ENCODE measurements around the gene ZC3H18. TPM values are rescaled to one million over a fixed set of nuclear protein-coding genes. Genes with fewer than 3 reads are reported as not detected.
A peak's percentile ranks its signal among the peaks of the same experiment; 100 is the strongest.

ZC3H18 gene
- total and polyA plus RNA-seq, 10 of the 15 experiments (the other 5 are each of a cell fraction or from before 2014, with no cell fraction given) = 1.0 to 58.3 (median 22.4) TPM

DNA sequence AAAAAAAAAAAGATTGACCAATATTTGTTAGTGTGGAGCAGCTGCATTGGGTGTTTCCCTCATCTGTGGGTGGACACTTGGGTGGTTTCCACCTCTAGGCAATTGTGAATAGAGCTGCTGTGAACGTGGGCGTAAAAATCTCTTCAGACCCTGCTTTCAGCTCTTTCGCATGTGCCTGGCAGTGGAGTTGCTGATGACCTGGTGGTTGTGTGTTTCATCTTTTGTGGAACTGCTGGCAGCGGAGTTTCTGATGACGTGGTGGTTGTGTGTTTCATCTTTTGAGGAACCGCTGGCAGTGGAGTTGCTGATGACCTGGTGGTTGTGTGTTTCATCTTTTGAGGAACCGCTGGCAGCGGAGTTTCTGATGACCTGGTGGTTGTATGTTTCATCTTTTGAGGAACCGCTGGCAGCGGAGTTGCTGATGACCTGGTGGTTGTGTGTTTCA lies 21.4 kb downstream of the ZC3H18 start (continued):
- TF ChIP-seq HDGF (IDR thresholded peaks at IDR 0.05) (no peak), MEF2A (IDR thresholded peaks at IDR 0.05; ENCODE audit: insufficient read depth, low read depth, low read length) (0 out of 2 replicates have a peak, but pooled peaks have one; percentile 50), HDAC6 (IDR thresholded peaks at IDR 0.05; ENCODE audit: unreplicated experiment) (no peak), HCFC1 (IDR thresholded peaks at IDR 0.05; ENCODE audit: low read length) (no peak), PML (IDR thresholded peaks at IDR 0.05; ENCODE audit: low read length) (peak; percentile 43; the same call in 1 of the 2 replicates), MXI1 (IDR thresholded peaks at IDR 0.05; ENCODE audit: low read depth, low read length) (peak; percentile 22; the same call in 1 of the 2 replicates), NR2C1 (IDR thresholded peaks at IDR 0.05) (no peak), RCOR1 (conservative IDR thresholded peaks at IDR 0.05; ENCODE audit: low read depth, low read length) (0 out of 2 replicates have a peak, but pooled peaks have one; percentile 80), JUND (IDR thresholded peaks at IDR 0.05; ENCODE audit: low read depth, low read length) (no peak), MEF2B (IDR thresholded peaks at IDR 0.05; ENCODE audit: partially characterized antibody, poor library complexity, severe bottlenecking) (peak; percentile 61), RUNX3 (IDR thresholded peaks at IDR 0.05; ENCODE audit: low read length) (0 out of 2 replicates have a peak, but pooled peaks have one; percentile 68), ASH2L (IDR thresholded peaks at IDR 0.05; ENCODE audit: borderline replicate concordance, low read depth) (no peak), CREM (IDR thresholded peaks at IDR 0.05; ENCODE audit: low read depth) (peak; percentile 80), NBN (IDR thresholded peaks at IDR 0.05) (peak; percentile 97), POU2F2 (IDR thresholded peaks at IDR 0.05; ENCODE audit: borderline replicate concordance, low read depth, low read length) (peak; percentile 28; the same call in 1 of the 3 replicates), POLR2AphosphoS2 (IDR thresholded peaks at IDR 0.05; ENCODE audit: low read depth, low read length) (no peak), TAF1 (IDR thresholded peaks at IDR 0.05; ENCODE audit: borderline replicate concordance, low read depth, low read length) (no peak), CHD4 (IDR thresholded peaks at IDR 0.05) (no peak), YY1 (IDR thresholded peaks at IDR 0.05; ENCODE audit: low read depth, low read length) (0 out of 2 replicates have a peak, but pooled peaks have one; percentile 31), TCF3 (IDR thresholded peaks at IDR 0.05; ENCODE audit: borderline replicate concordance, insufficient read depth, low read depth, low read length) (no peak), SRF (IDR thresholded peaks at IDR 0.05; ENCODE audit: low read depth in 2 of 2, low read length in 2 of 2) (no peak), RELA (IDR thresholded peaks at IDR 0.05; ENCODE audit: borderline replicate concordance, partially characterized antibody) (peak; percentile 76)
- TF ChIP-seq, protein P1, sequence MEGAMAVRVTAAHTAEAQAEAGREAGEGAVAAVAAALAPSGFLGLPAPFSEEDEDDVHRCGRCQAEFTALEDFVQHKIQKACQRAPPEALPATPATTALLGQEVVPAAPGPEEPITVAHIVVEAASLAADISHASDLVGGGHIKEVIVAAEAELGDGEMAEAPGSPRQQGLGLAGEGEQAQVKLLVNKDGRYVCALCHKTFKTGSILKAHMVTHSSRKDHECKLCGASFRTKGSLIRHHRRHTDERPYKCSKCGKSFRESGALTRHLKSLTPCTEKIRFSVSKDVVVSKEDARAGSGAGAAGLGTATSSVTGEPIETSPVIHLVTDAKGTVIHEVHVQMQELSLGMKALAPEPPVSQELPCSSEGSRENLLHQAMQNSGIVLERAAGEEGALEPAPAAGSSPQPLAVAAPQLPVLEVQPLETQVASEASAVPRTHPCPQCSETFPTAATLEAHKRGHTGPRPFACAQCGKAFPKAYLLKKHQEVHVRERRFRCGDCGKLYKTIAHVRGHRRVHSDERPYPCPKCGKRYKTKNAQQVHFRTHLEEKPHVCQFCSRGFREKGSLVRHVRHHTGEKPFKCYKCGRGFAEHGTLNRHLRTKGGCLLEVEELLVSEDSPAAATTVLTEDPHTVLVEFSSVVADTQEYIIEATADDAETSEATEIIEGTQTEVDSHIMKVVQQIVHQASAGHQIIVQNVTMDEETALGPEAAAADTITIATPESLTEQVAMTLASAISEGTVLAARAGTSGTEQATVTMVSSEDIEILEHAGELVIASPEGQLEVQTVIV (IDR thresholded peaks at IDR 0.05; ENCODE audit: borderline replicate concordance, partially characterized antibody) = no peak
- TF ChIP-seq, protein P2, sequence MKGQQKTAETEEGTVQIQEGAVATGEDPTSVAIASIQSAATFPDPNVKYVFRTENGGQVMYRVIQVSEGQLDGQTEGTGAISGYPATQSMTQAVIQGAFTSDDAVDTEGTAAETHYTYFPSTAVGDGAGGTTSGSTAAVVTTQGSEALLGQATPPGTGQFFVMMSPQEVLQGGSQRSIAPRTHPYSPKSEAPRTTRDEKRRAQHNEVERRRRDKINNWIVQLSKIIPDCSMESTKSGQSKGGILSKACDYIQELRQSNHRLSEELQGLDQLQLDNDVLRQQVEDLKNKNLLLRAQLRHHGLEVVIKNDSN (IDR thresholded peaks at IDR 0.05; ENCODE audit: borderline replicate concordance, extremely low read length, insufficient read depth, low read depth, low read length) = no peak
- TF ChIP-seq, protein P3, sequence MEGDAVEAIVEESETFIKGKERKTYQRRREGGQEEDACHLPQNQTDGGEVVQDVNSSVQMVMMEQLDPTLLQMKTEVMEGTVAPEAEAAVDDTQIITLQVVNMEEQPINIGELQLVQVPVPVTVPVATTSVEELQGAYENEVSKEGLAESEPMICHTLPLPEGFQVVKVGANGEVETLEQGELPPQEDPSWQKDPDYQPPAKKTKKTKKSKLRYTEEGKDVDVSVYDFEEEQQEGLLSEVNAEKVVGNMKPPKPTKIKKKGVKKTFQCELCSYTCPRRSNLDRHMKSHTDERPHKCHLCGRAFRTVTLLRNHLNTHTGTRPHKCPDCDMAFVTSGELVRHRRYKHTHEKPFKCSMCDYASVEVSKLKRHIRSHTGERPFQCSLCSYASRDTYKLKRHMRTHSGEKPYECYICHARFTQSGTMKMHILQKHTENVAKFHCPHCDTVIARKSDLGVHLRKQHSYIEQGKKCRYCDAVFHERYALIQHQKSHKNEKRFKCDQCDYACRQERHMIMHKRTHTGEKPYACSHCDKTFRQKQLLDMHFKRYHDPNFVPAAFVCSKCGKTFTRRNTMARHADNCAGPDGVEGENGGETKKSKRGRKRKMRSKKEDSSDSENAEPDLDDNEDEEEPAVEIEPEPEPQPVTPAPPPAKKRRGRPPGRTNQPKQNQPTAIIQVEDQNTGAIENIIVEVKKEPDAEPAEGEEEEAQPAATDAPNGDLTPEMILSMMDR (IDR thresholded peaks at IDR 0.05 in 2 of 3, conservative IDR thresholded peaks at IDR 0.05 in 1 of 3; ENCODE audit: control insufficient read depth in 2 of 3, extremely low read depth in 1 of 3, insufficient read depth in 1 of 3, low read depth in 3 of 3, low read length in 3 of 3) = no peak

Data from GM12878 (cell line).